ENCODE measurements around the gene LDB2. TPM values are rescaled to one million over a fixed set of nuclear protein-coding genes. Genes with fewer than 3 reads are reported as not detected.

Gene LDB2
- total RNA-seq, 1 donor from 2014 or later = 31.5 TPM

DNA sequence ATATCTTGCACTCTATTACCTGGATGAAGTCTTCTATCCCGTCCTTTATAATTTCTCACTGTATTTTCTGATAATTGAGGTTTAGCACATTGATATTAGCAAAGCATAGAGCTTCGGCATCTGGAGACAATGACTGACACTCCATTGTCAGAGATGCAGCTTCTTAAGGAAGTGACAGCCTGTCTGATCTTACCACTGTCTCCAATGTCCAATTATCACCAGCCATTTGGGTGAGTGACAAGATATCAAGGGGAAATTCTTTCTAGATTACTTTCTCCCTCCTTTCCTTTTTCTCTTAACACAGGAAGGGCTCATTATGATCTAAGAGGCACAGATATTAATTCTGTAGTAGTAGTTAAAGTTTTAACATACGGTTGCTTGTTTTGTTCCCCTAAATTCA, 86.4 kb downstream of the LDB2 start:
- H3K9me3 Mint-ChIP-seq = peaks cover 13% of the 10 kb centered on the region
- peaks cover 4% of the 10 kb centered on the region for H3K4me1 Mint-ChIP-seq (ENCODE audit: unreplicated experiment)
- H3K4me3 Mint-ChIP-seq = no peak overlapping the region
- H3K36me3 Mint-ChIP-seq = peaks cover 4% of the 10 kb centered on the region
- no peak for DNase-seq (ENCODE audit: extremely low spot score, unreplicated experiment)
- no peak overlapping the region for H3K27ac Mint-ChIP-seq
- peaks cover 18% of the 10 kb centered on the region for H3K27me3 Mint-ChIP-seq
- TF ChIP-seq, protein P1, sequence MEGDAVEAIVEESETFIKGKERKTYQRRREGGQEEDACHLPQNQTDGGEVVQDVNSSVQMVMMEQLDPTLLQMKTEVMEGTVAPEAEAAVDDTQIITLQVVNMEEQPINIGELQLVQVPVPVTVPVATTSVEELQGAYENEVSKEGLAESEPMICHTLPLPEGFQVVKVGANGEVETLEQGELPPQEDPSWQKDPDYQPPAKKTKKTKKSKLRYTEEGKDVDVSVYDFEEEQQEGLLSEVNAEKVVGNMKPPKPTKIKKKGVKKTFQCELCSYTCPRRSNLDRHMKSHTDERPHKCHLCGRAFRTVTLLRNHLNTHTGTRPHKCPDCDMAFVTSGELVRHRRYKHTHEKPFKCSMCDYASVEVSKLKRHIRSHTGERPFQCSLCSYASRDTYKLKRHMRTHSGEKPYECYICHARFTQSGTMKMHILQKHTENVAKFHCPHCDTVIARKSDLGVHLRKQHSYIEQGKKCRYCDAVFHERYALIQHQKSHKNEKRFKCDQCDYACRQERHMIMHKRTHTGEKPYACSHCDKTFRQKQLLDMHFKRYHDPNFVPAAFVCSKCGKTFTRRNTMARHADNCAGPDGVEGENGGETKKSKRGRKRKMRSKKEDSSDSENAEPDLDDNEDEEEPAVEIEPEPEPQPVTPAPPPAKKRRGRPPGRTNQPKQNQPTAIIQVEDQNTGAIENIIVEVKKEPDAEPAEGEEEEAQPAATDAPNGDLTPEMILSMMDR (conservative IDR thresholded peaks at IDR 0.05) = no peak

DNA sequence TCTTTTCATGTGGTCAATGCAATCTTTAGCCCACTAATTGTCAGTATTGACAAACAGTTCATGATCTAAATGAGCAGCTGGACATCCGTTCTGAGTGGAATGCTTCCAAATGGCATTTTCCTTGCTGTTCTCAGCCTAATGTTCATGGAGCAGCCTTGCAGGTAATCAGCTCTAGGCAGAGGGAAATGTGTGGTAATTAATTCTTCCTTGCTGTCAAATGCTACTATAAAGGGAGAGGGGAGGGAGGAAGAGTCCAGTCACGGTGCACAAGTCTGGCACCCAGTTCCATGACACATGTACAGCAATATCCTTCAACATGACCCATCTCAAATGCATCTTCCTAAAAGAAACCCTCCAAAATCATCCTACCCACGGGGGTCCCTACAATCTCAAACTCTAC, 88.5 kb downstream of the LDB2 start:
- H3K27ac Mint-ChIP-seq = no peak overlapping the region
- no peaks in the 10 kb centered on the region for H3K4me1 Mint-ChIP-seq (ENCODE audit: unreplicated experiment)

DNA sequence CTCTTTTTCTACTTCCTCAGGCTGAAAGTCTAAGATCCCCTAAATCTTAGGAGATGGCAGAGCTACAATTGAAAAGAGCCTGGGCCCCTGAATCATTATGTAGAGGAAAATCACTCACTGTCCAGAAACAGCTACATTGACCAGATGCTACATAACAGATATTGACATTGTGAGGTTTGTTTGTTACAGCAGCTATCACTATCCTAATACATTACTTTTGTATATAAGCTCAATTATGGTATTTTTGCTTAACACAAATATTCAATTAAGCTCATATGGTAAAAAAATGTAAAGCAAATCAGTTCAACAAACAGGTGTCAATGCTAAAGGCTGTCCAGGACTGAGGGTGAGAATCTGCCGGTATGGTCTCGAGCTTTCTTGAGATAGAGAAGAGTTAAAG, 89.4 kb downstream of the LDB2 start:
- Mint-ChIP-seq H3K9me3 (peaks cover 10% of the 10 kb centered on the region), H3K27ac (no peak overlapping the region), H3K27me3 (peaks cover 17% of the 10 kb centered on the region), H3K4me1 (ENCODE audit: unreplicated experiment) (no peaks in the 10 kb centered on the region), H3K36me3 (peaks cover 4% of the 10 kb centered on the region), H3K4me3 (no peak overlapping the region)
- DNase-seq (ENCODE audit: extremely low spot score, unreplicated experiment) = no peak
- TF ChIP-seq, protein P1 (conservative IDR thresholded peaks at IDR 0.05) = no peak

More for the DNA sequence above, 88.5 kb downstream of the LDB2 start:
- H3K4me3 Mint-ChIP-seq = no peak overlapping the region
- TF ChIP-seq, protein P1 (conservative IDR thresholded peaks at IDR 0.05) = no peak
- DNase-seq (ENCODE audit: extremely low spot score, unreplicated experiment) = no peak
- H3K9me3 Mint-ChIP-seq = peaks cover 10% of the 10 kb centered on the region
- H3K36me3 Mint-ChIP-seq = peaks cover 4% of the 10 kb centered on the region
- peaks cover 17% of the 10 kb centered on the region for H3K27me3 Mint-ChIP-seq

DNA sequence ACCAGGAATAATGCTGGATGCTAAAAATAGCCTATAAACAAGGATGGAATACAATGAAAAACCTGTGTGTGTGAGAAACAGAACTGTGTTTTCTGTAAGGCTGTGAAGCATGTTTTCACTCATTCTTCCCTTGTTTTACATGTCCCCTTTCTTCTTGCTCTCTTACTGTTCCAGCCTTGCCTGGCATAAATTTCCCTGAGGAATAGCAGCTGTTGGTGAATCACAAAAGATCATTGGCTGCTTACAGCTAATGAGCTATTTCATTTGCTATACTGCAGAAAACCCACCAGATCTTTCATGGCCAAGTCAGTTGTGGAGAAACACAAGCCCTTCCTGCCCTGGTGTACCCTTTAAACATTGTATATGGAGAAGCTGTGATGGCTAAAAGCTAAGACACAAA, 91.1 kb downstream of the LDB2 start:
- H3K36me3 Mint-ChIP-seq = peaks cover 4% of the 10 kb centered on the region
- TF ChIP-seq, protein P1 (conservative IDR thresholded peaks at IDR 0.05) = no peak
- DNase-seq (ENCODE audit: extremely low spot score, unreplicated experiment) = no peak
- H3K4me1 Mint-ChIP-seq (ENCODE audit: unreplicated experiment) = no peaks in the 10 kb centered on the region
- peaks cover 10% of the 10 kb centered on the region for H3K9me3 Mint-ChIP-seq
- no peak overlapping the region for H3K27ac Mint-ChIP-seq
- peaks cover 17% of the 10 kb centered on the region for H3K27me3 Mint-ChIP-seq
- no peak overlapping the region for H3K4me3 Mint-ChIP-seq

DNA sequence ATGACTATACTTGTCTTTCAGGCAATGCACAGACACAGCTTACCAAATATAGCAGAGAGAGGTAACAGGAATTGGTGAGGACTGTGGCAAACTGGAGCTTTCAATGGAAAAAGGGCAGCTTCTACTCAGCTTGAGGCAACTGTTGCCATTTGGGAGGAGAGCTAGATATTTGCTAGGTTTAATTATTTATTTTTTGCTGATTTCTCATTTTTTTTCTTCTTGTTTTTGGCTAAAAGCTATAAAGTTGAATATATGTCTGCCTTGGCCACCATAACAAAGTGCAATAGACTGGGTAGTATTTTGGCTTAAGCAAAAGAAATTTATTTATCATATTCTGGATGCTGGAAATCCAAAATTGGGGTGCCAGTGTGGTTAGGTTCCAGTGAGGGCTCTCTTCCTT, 93.9 kb downstream of the LDB2 start:
- H3K4me3 Mint-ChIP-seq = no peak overlapping the region
- H3K27ac Mint-ChIP-seq = no peak overlapping the region
- H3K36me3 Mint-ChIP-seq = peaks cover 3% of the 10 kb centered on the region
- H3K9me3 Mint-ChIP-seq = peaks cover 6% of the 10 kb centered on the region
- peaks cover 8% of the 10 kb centered on the region for H3K27me3 Mint-ChIP-seq
- no peaks in the 10 kb centered on the region for H3K4me1 Mint-ChIP-seq (ENCODE audit: unreplicated experiment)
- no peak for DNase-seq (ENCODE audit: extremely low spot score, unreplicated experiment)
- TF ChIP-seq, protein P1 (conservative IDR thresholded peaks at IDR 0.05) = no peak

DNA sequence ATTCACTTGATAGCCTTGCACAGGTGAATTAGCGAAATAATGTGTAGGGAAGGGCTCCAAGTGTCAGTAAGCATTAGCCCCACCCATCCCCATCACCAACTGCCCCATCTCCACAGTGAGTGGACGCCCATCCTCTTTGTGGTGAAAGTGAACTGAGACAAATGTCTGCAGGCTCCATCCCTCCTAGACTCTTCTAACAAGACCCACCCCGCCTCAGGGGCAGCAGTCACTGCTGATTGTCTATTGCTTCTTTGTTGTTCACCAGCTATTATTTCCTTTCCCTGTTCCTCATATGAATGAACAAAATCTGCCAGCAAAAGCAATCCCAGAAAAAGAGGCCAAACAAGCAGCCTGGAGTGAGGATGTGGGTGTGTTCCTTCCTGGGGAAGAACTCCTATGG, 96.4 kb downstream of the LDB2 start:
- Mint-ChIP-seq H3K27me3 (peaks cover 3% of the 10 kb centered on the region), H3K4me1 (ENCODE audit: unreplicated experiment) (no peaks in the 10 kb centered on the region), H3K36me3 (peaks cover 3% of the 10 kb centered on the region), H3K9me3 (no peaks in the 10 kb centered on the region), H3K27ac (no peak overlapping the region), H3K4me3 (no peak overlapping the region)
- TF ChIP-seq, protein P1 (conservative IDR thresholded peaks at IDR 0.05) = no peak
- DNase-seq (ENCODE audit: extremely low spot score, unreplicated experiment) = no peak
